CD4-positive, alpha-beta T cell treated with Interleukin-15 for 1 hour (primary cell): ENCODE data around the gene FLACC1.
"Not testable (repeated sequence)": the region's sequence is repeated elsewhere in the genome, so short reads cannot be mapped to it uniquely, and the experiment has no call there.

ENCODE experiments used
- DNase-seq: peaks from one replicate; pipeline ENCODE4 v3.0.0-alpha.2; 2020

The FLACC1 gene

DNA sequence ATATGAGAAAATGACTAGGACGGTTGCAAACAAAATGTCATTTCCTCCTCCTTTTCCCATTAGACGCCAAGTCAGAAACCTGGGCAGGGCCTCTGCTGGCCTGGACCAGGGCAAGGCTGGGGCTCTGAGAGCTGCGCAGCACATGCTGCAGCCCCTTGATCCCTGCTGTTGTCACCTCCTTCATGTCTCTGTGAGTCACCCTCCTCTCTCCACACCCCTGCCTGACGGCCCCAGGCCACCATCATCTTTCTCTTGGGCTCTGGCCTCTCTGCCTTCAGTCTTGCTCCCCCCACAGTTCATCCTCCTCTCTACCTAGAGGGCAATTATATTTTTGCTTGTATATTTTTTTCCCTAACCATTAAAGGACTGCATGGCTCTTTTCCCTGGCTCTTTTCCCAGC is 10.0 kb downstream of the FLACC1 start:
- DNase-seq: no peak

DNA sequence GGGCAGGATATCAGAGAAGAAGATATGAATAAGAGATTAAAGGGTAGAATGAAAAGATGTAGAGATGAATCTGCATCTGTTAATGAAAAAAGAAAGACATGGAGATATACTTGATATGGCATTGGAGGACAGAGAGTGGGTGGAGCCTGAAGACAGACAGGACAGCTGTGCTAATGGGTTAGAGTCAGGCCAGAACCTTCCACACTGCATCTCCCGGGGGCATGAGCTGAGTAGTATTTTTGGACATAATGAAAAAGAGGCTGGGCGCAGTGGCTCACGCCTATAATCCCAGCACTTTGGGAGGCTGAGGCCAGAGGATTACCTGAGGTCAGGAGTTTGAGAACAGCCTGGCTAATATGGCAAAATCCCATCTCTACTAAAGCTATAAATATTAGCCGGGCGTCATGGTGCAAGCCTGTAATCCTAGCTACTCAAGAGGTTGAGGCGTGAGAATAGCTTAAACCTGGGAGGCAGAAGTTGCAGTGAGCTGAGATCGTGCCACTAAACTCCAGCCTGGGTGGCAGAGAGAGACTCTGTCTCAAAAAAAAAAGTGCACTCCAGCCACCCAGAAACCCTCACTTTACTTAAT is 11.4 kb downstream of the FLACC1 start:
- DNase-seq: no peak

DNA sequence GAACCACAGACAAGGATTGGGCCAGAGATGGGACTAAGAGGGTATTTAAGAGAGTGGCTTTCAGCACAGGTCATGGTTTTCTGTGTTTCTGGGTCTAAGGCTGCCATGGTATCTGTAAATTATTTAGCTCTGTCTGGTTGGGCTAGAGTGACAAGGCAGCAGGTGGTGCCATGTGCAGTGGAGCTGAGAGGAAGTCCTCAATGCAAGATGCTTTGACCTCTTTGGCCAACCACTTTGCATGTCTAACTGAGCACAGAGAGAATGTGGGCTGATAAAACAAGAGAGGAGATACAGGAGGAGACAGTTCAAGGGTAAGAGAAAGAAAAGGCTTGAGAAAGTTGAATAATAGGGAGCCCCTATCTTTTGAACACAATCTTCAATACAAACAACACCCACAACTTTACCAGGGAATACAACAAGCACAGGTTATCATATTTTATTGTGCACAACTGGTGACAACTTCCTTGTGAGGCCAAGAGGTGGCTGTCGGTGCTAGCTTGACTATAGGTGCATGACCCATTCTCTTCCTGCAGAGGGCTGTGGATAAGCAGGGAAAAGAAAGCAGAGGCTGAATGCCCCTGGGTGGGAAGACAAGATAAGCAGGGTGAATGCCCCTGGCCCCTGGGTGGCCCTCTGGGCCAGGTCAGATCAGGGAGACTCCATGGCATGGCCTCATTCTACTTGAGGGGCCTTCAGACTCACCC is 12.3 kb downstream of the FLACC1 start:
- no peak for DNase-seq

DNA sequence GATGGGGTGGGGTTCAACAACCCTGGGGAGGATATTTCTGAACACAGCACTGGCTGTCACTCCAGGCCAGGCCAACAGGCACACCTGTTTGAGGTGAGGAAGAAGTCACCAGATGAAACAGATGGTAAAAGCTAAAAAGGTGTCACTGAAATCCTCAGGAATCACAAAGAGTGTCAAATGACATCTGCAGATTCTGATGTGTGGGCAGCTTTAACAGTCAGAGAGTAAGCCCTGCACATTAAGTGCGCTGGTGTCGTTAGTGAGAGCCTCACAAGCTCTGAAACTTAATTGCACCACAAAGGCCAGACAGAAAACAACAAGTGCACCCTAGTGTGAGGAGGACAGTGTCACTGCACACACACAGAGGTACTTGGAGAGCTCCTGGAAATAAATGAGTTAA is 13.6 kb downstream of the FLACC1 start:
- no peak for DNase-seq

DNA sequence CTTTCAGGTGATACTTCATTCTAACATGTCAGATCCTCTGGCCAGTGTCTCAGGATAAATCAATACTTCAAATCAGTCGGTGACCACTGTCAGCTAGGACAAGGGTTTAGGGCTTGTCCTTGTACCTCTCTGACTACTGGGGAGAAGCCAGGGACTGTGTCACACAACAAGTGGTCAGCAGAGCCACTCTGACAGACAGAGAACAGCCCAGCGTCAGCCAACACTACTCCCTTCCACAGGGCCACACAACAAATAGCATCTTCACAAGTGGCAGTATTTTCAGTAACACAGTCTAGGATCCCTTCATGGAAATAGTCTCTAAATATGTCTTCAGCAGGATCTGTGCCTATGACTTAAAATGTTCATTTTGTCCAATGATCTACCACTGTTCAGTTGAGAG is 14.2 kb downstream of the FLACC1 start:
- DNase-seq: no peak

DNA sequence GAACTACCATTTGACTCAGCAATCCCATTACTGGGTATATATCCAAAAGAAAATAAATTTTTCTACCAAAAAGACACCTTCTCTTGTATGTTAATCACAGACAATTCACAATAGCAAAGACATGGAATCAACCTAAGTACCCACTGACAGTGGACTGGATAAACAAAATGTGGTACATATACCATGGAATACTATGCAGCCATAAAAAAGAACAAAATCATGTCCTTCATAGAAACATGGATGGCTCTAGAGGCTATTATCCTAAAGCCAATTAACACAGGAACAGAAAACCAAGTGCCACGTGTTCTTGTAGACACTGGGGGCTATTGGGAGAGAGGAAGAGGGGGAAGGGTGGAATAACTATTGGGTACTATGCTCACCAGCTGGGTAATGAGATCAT is 27.7 kb downstream of the FLACC1 start:
- DNase-seq: no peak

DNA sequence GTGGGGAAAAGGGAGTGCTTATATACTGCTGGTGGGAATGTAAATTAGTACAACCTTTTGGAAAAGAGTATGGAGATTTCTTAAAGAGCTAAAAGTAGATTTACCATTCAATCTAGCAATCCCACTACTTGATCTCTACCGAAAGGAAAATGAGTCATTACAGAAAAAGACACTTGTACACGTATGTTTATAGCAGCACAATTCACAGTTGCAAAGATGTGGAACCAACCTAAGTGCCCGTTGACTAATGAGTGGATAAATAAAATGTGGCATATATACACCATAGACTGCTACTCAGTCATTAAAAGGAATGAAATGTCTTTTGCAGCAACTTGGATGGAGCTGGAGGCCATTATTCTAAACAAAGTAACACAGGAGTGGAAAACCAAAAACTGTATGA is 29.5 kb downstream of the FLACC1 start:
- DNase-seq: no peak

DNA sequence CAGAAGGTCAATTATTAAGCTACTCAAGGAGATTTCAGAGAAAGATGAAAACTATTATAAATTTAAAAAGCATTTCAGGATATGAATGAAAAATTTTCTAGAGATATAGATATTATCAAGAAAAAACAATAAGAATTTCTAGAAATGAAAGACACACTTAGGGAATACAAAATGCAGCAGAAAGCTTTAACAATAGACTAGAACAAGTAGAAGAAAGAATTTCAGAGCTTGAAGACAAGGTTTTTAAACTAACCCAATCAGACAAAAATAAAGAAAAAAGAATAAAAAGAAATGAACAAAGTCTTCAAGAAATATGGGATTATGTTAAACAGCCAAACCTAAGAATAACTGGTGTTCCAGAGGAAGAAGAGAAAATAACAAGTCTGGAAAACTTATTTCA is 34.4 kb downstream of the FLACC1 start:
- no peak for DNase-seq

DNA sequence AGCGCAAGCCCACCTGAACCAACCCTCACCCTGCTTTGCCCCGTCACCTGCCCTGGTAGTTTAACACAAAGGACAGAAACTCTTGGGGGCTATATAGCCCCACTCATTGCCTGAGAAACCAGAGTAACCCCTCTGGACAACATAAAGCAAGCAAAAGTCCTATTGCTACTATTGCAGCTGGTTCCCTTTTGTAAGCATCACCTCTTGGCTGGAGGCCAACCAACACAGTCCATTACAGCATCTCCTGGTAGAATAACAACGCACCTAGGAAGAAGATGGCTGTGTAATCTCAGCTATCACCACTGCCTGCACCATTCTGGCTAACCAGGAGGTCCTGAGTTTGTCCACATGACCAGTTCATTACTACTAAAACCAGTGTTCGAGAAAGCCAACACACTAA is 36.4 kb downstream of the FLACC1 start:
- no peak for DNase-seq

DNA sequence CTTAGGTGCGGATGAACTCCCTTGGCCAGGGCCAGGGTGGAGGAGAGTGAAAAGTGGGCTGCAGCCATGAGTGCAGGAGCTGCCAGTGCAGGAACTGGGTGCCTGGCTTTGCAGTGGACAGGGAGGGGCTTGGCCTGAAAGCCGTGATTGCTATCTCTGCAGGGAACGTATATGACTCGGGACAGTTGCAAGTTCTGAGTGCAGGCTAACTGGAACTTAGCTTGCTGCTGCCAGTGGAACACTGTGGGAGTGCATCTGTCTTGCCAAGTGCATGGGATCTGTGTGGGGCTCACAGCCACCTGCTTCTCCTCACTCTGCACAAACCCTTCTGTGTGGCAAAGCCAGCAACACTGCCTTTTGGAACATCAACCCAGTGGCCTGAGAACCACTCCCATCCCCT is 36.9 kb downstream of the FLACC1 start:
- no peak for DNase-seq

DNA sequence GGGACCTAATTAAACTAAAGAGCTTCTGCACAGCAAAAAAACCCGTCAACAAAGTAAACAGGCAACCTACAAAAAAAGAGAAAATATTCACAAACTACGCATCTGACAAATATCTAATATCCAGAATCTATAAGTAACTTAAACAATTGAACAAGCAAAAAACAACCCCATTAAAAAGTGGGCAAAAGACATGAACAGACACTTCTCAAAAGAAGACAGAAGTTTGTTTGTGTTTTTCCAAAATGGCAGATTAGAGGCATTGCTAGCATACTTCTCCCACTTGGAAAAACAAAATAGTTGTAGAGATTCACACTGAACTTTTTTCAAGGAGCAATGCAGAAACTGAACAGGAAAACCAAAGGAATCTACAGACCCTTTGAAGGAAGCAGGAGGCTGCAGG is 37.6 kb downstream of the FLACC1 start:
- no peak for DNase-seq

DNA sequence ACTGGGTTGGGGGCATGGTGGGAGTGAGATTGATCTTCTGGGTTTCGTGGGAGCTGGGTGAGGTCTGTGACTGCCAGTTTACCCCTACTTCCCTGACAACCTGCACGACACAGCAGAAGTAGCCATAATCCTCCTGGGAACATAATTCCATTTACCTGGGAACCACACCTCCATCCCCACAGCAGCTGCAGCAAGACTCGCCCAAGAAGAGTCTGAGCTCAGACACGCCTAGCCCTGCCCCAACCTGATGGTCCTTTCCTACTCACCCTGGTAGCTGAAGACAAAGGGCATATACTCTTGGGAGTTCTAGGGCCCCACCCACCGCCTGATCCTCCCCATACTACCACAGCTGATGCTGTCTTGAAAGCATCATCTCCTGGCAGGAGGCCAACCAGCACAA is 43.8 kb downstream of the FLACC1 start:
- no peak for DNase-seq

DNA sequence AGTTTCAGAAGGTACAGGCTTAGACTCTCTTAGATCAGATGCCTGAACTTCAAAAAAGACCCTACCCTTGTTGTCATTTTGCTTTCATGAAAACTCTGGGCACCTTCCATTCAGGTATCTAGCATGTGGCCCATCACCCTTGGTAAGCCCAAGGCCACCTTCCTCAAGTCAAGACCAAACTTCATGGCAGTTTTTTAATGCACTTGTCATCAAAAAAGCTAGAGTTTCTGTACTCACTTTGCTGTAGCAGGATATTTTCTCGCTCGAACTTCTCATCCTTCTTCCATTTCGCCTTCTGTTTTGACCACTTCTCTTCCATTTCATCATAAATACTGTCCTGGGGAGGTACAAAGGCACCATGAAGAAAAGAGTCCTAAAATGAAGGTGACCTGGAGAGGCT is 48.2 kb downstream of the FLACC1 start:
- DNase-seq: no peak

DNA sequence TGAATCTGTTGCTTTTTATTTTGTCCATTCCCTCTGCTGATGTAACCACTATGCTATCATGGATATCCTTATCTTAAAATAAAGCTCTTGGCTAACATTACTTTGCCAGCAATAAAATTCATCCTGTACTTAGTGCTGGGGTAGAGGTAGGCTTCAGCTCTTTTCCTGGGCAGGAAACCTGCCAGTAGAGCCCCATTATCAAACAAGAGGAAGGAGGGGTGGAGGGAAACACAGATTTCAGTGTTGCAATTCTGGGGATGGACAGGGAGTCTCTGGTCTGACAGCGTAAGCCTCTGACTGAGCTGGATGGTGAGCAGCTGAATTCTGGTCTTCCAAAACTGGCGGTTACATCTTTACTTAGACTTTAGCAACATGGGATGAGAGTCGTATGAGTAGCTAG is 49.3 kb downstream of the FLACC1 start:
- no peak for DNase-seq

DNA sequence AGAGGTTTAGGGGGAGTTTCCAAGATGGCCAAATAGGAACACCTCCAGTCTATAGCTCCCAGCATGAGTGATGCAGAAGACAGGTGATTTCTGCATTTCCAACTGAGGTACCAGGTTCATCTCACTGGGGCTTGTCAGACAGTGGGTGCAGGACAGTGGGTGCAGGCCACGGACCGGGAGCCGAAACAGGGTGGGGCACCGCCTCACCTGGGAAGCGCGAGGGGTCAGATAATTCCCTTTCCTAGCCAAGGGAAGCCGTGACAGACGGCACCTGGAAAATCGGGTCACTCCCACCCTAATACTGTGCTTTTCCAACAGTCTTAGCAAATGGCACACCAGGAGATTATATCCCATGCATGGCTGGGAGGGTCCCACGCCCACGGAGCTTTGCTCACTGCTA is 57.2 kb downstream of the FLACC1 start:
- DNase-seq: not testable (repeated sequence)

DNA sequence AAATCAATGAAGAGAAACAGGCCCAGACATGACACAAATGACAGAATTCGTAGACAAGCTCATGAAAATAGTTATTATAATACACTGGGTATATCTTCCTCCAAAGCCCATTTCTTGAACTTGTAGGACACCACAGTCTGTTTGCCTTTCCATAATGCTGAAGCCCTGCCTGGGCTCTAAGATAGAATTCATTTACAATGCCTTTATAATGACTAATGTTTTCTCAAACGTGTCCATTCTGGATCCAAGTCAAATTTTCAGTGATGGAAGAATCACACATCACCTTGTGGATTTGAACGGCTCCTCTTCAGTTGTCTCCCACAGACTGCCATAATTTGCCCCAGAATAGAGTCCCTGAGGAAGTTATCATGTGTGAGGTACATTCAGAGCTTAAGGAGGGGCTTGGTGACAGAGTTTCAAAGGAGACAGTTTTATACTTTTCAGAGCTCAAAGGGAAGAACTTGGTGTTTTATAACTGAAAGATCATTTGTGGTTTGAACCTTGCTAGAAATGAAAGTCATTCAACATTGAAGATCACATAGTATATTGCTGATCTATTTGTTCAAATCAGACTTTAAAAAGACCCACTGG is 58.6 kb downstream of the FLACC1 start:
- no peak for DNase-seq

DNA sequence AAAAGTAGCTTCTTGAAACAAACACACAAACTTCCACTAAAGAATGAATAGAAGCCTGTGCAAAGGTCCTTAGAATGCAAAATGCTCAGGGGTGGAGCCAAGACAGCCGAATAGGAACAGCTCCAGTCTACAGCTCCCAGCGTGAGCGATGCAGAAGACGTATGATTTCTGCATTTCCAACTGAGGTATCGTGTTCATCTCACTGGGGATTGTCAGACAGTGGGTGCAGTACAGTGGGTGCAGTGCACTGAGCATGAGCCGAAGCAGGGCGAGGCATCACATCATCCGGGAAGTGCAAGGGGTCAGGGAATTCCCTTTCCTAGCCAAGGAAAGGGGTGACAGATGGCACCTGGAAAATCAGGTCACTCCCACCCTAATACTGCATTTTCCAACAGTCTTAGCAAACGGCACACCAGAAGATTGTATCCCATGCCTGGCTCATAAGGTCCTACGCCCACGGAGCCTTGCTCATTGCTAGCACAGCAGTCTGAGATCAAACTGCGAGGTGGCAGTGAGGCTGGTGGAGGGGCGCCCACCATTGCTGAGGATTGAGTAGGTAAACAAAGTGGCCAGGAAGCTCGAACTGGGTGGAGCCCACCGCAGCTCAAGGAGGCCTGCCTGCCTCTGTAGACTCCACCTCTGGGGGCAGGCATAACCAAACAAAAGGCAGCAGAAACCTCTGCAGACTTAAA is 66.5 kb downstream of the FLACC1 start:
- DNase-seq: not testable (repeated sequence)

DNA sequence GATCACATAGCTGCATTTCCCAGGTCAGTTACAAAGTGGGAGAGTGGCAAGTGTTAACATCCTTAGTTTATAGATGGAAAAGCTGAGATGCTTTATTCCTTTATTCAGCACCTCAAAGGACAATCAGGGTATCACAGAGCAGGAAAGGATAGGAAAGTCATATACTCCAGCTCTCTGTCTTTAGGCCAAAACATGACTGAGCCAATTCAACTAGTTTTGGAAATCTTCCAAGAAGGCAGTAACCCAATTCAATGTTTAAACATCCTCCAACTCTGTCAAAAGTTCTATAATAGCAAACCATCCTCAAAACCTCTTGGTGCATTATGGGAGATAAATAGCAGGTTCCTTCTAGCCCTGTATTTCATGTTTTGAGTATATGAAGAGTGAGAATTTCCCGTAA is 71.6 kb downstream of the FLACC1 start:
- no peak for DNase-seq

DNA sequence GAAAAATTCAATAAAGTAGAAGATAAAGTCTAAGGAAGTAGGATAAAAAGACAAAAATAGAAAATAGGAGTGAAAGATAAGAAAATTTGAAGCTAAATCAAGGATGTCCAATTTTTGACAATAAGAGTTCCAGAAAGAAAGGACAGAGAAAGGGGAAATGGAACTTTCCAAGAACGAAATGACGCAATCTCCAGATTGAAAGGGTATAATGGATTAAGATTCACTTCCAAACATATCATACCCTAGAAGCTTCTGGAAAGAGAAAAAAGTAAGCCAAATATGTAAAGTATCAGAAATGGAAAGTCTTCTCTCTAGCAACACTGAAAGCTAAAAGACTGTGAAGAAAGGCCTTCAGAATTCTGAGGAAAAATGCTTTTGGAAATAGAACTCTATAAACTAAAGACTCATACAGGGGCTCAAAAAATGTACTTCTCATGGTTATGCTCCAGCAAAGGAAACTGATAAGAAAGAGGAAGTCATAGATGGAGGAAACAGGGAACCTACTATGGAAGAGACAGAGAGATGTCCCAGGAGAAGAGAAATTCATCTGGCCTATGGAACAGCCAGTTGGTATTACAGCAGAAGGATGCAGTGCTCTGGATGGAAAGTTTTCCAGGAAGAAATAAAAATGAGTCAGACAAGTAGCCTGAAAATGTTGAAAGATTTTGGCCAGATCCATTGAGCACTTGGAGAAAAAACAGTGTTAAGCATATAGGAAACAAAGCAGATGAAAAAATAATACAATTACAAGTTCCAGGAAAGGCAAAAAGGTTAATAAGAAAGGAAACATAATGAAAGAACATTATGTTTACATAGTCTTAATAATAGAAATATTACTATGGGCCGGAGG is 76.7 kb downstream of the FLACC1 start:
- DNase-seq: no peak

DNA sequence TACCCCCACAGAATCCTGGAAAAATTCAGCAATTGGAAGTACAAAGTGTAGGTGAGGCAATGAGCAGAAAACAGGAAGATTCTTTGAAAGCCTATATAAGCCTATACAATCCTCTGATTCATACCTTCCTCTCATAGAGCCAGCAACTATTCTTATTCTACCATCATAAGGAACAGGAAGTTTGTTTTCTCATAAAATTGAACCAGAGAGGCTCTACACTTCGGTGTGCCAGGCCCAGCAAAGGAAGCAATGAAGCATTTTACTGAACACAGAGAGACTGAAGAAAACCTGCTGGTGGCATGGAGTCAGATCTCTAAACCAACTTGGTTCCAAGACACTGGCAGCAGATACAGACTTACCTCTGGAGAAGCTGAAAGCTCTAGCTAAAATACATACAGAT is 78.1 kb downstream of the FLACC1 start:
- DNase-seq: no peak

DNA sequence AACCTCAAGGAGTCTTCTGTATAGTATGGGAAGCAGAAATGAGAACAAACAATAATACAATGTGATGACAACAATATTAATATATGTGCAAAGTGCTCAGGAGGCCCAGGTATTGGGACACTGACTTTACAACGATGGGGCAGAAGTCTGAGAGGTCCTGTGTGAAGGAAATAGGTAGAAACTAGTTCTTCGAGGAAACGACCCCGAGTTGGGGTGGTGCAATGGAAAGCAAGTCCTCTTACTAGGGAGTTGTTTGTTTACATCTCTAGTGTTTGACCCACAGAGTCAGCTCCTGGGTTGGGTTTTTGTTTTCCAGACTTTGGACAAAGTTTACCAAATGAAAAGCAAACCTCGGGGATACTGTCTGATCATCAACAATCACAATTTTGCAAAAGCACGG is 80.6 kb downstream of the FLACC1 start:
- DNase-seq: no peak

DNA sequence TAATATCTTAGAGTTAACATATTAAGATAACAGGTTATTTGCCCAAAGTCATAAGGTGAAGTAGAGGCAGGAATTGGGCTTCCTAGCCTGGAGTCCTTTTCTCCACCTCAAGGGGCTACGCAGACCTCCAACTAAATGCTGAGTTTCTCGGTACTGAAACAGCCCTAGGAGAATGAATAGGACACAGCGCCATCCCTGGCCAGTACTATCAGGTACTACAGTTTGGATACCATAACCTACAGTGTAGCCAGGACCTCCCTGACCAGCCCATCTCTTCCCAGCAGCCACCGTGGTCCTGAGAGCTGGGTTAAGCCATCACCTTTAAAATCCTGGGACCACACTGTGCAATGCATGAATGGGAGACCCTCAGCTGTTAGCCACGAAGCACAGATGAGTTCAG is 81.2 kb downstream of the FLACC1 start:
- DNase-seq: no peak

DNA sequence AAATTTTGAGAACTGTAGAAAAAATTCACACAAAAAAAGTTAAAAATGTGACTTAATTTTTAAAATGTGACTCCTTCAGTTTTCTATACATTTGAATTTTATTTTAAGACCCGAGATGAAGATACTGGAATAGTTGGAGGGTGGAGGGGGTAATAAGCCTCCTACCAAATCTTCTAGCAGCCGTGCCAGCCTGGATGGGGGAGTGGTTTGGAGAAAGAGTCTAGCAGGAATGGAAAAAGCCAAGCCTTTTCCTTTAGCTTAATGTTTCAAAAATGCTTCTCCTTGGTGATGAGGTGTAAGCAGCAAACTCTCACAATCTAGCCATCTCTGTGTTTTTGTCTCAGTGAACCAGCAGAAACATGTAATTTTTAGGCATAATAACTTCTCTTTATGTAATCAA is 82.1 kb downstream of the FLACC1 start:
- no peak for DNase-seq
